ENCODE measurements around the gene TRABD2A. TPM values are rescaled to one million over a fixed set of nuclear protein-coding genes. Genes with fewer than 3 reads are reported as not detected.
"Not testable (repeated sequence)": the region's sequence is repeated elsewhere in the genome, so short reads cannot be mapped to it uniquely, and the experiment has no call there.

Gene TRABD2A
- 10 to 100 TPM; 71.9 to 73.2 TPM for total RNA-seq

GRCh38 chr2:84880645-84881521, at the start of gene TRABD2A:
TRABD2A (minus strand) TSS chr2:84881084; CDS start chr2:84881039, 45 bp downstream.
- Mint-ChIP-seq H3K27ac (peak within 1 kb of the TSS; percentile 88), H3K4me3 (peak within 1 kb of the TSS; percentile 92), H3K9me3 (ENCODE audit: insufficient read depth) (no peaks in the 10 kb centered on the region), H3K27me3 (ENCODE audit: low read depth) (no peaks in the 10 kb centered on the region), H3K36me3 (ENCODE audit: low read depth) (peaks cover 13% of the 10 kb centered on the region), H3K4me1 (ENCODE audit: low read depth) (peaks cover 69% of the 10 kb centered on the region)
- DNase-seq (peak; percentile 77), ATAC-seq (peak; percentile 48)
- CTCF ChIA-PET, result interaction anchor here (0.7 to 24.0 kb wide), 25 partner anchors 8 to 392 kb away, joined by 3 to 397 read pairs (median 9); partner anchors contain the start of gene TMSB10
- POLR2A ChIA-PET, result interaction anchor here (0.6 to 5.0 kb wide), 15 partner anchors 8 to 140 kb away, joined by 3 to 65 read pairs (median 4); partner anchors contain the start of gene TMSB10

GRCh38 chr2:84927275-84927627, 46.4 kb upstream of the TRABD2A start:
- H3K9me3 Mint-ChIP-seq (ENCODE audit: insufficient read depth), result no peaks in the 10 kb centered on the region
- H3K4me1 Mint-ChIP-seq (ENCODE audit: low read depth), result peaks cover 62% of the 10 kb centered on the region
- CTCF ChIA-PET, result interaction anchor here (2.2 to 10.4 kb wide), 6 partner anchors 15 to 76 kb away, joined by 25 to 397 read pairs (median 127); partner anchors contain the start of genes KCMF1, TMSB10 and TRABD2A
- peak overlapping the region; percentile 89 for H3K4me3 Mint-ChIP-seq
- ATAC-seq (no peak), DNase-seq (no peak)
- peaks cover 19% of the 10 kb centered on the region for H3K36me3 Mint-ChIP-seq (ENCODE audit: low read depth)
- H3K27me3 Mint-ChIP-seq (ENCODE audit: low read depth), result no peaks in the 10 kb centered on the region
- POLR2A ChIA-PET, result interaction anchor here (1.9 kb wide), 1 partner anchor 19 kb away, joined by 15 read pairs; no protein-coding TSS in a partner anchor
- H3K27ac Mint-ChIP-seq, result peak overlapping the region; percentile 88

GRCh38 chr2:84925724-84926376, 45.0 kb upstream of the TRABD2A start:
- peak; percentile 91 for ATAC-seq
- peak overlapping the region; percentile 88 for H3K27ac Mint-ChIP-seq

GRCh38 chr2:84925336-84925723, 44.4 kb upstream of the TRABD2A start:
- peaks cover 10% of the 10 kb centered on the region for H3K36me3 Mint-ChIP-seq (ENCODE audit: low read depth)
- ATAC-seq (peak; percentile 7), DNase-seq (no peak)
- peak overlapping the region; percentile 88 for H3K27ac Mint-ChIP-seq
- H3K4me3 Mint-ChIP-seq, result peak overlapping the region; percentile 89
- H3K9me3 Mint-ChIP-seq (ENCODE audit: insufficient read depth), result no peaks in the 10 kb centered on the region
- CTCF ChIA-PET, result interaction anchor here (0.6 to 10.4 kb wide), 69 partner anchors 8 to 610 kb away, joined by 3 to 397 read pairs (median 7); partner anchors contain the start of genes DNAH6, KCMF1, SUCLG1 and TMSB10
- H3K27me3 Mint-ChIP-seq (ENCODE audit: low read depth), result no peaks in the 10 kb centered on the region
- peaks cover 50% of the 10 kb centered on the region for H3K4me1 Mint-ChIP-seq (ENCODE audit: low read depth)
- POLR2A ChIA-PET, result interaction anchor here (0.6 to 3.1 kb wide), 20 partner anchors 14 to 428 kb away, joined by 3 to 61 read pairs (median 4); partner anchors contain the start of genes KCMF1, TMSB10 and TRABD2A

More at GRCh38 chr2:84925724-84926376, 45.0 kb upstream of the TRABD2A start:
- Mint-ChIP-seq H3K27me3 (ENCODE audit: low read depth) (no peaks in the 10 kb centered on the region), H3K4me3 (peak overlapping the region; percentile 89), H3K9me3 (ENCODE audit: insufficient read depth) (no peaks in the 10 kb centered on the region), H3K36me3 (ENCODE audit: low read depth) (peaks cover 10% of the 10 kb centered on the region), H3K4me1 (ENCODE audit: low read depth) (peaks cover 49% of the 10 kb centered on the region)
- peak; percentile 99 for DNase-seq
- CTCF ChIA-PET, result interaction anchor here (0.5 to 10.4 kb wide), 82 partner anchors 9 to 611 kb away, joined by 3 to 397 read pairs (median 6); partner anchors contain the start of genes DNAH6, KCMF1, SUCLG1 and TMSB10
- POLR2A ChIA-PET, result interaction anchor here (0.6 to 3.1 kb wide), 22 partner anchors 13 to 428 kb away, joined by 3 to 61 read pairs (median 4); partner anchors contain the start of genes KCMF1, TMSB10 and TRABD2A

GRCh38 chr2:84924173-84925106, 43.6 kb upstream of the TRABD2A start:
- ChIA-PET CTCF (interaction anchor here (0.9 to 10.4 kb wide), 34 partner anchors 7 to 609 kb away, joined by 3 to 397 read pairs (median 15); partner anchors contain the start of genes DNAH6, KCMF1, SUCLG1 and TMSB10), POLR2A (interaction anchor here (1.0 to 3.1 kb wide), 7 partner anchors 14 to 183 kb away, joined by 4 to 61 read pairs (median 11); partner anchors contain the start of genes KCMF1, TMSB10 and TRABD2A)
- H3K27me3 Mint-ChIP-seq (ENCODE audit: low read depth), result no peaks in the 10 kb centered on the region
- peaks cover 8% of the 10 kb centered on the region for H3K36me3 Mint-ChIP-seq (ENCODE audit: low read depth)
- H3K4me3 Mint-ChIP-seq, result peak overlapping the region; percentile 89
- H3K4me1 Mint-ChIP-seq (ENCODE audit: low read depth), result peaks cover 56% of the 10 kb centered on the region
- peak; percentile 78 for DNase-seq
- peak overlapping the region; percentile 88 for H3K27ac Mint-ChIP-seq
- ATAC-seq, result peak; percentile 10
- H3K9me3 Mint-ChIP-seq (ENCODE audit: insufficient read depth), result no peaks in the 10 kb centered on the region

- Mint-ChIP-seq H3K4me3 (no peak overlapping the region), H3K9me3 (ENCODE audit: insufficient read depth) (no peaks in the 10 kb centered on the region), H3K36me3 (ENCODE audit: low read depth) (peaks cover 8% of the 10 kb centered on the region), H3K27ac (no peak overlapping the region), H3K4me1 (ENCODE audit: low read depth) (peaks cover 70% of the 10 kb centered on the region), H3K27me3 (ENCODE audit: low read depth) (no peaks in the 10 kb centered on the region)
- ChIA-PET CTCF (interaction anchor here (1.0 to 10.4 kb wide), 5 partner anchors 19 to 74 kb away, joined by 3 to 397 read pairs (median 222); partner anchors contain the start of genes TMSB10 and TRABD2A), POLR2A (interaction anchor here (0.7 to 2.3 kb wide), 2 partner anchors 16 to 51 kb away, joined by 3 to 8 read pairs; no protein-coding TSS in a partner anchor)
- DNase-seq (no peak), ATAC-seq (no peak)
These were observed 42.1 kb upstream of the TRABD2A start for GRCh38 chr2:84923009-84923408.

- Mint-ChIP-seq H3K4me1 (ENCODE audit: low read depth) (peaks cover 50% of the 10 kb centered on the region), H3K9me3 (ENCODE audit: insufficient read depth) (no peaks in the 10 kb centered on the region), H3K27ac (peak overlapping the region; percentile 65), H3K27me3 (ENCODE audit: low read depth) (no peaks in the 10 kb centered on the region), H3K36me3 (ENCODE audit: low read depth) (peaks cover 4% of the 10 kb centered on the region), H3K4me3 (peak overlapping the region; percentile 4)
- ChIA-PET POLR2A (interaction anchor here (0.7 to 3.0 kb wide), 6 partner anchors 13 to 39 kb away, joined by 3 to 48 read pairs (median 3); partner anchors contain the start of gene TRABD2A), CTCF (interaction anchor here (0.7 to 10.4 kb wide), 12 partner anchors 10 to 380 kb away, joined by 3 to 397 read pairs (median 3); partner anchors contain the start of genes TMSB10 and TRABD2A)
- DNase-seq (no peak), ATAC-seq (peak; percentile 43)
These were observed 39.1 kb upstream of the TRABD2A start for GRCh38 chr2:84919885-84920580.

- Mint-ChIP-seq H3K4me3 (no peak overlapping the region), H3K9me3 (ENCODE audit: insufficient read depth) (no peaks in the 10 kb centered on the region), H3K27ac (no peak overlapping the region), H3K36me3 (ENCODE audit: low read depth) (no peaks in the 10 kb centered on the region), H3K27me3 (ENCODE audit: low read depth) (no peaks in the 10 kb centered on the region), H3K4me1 (ENCODE audit: low read depth) (peaks cover 40% of the 10 kb centered on the region)
- CTCF ChIA-PET, result interaction anchor here (0.8 to 10.4 kb wide), 4 partner anchors 12 to 39 kb away, joined by 3 to 397 read pairs (median 12); partner anchors contain the start of genes TMSB10 and TRABD2A
- ATAC-seq (no peak), DNase-seq (no peak)
- POLR2A ChIA-PET, result interaction anchor here (3.0 kb wide), 1 partner anchor 11 kb away, joined by 48 read pairs; no protein-coding TSS in a partner anchor
These were observed 37.5 kb upstream of the TRABD2A start for GRCh38 chr2:84918430-84918829.

- H3K27ac Mint-ChIP-seq; H3K27me3 Mint-ChIP-seq (ENCODE audit: low read depth); H3K4me3 Mint-ChIP-seq; H3K9me3 Mint-ChIP-seq (ENCODE audit: insufficient read depth); H3K36me3 Mint-ChIP-seq (ENCODE audit: low read depth); ATAC-seq; DNase-seq: not testable (repeated sequence)
- H3K4me1 Mint-ChIP-seq (ENCODE audit: low read depth), result peaks cover 37% of the 10 kb centered on the region
- CTCF ChIA-PET, result interaction anchor here (0.8 to 10.4 kb wide), 5 partner anchors 8 to 38 kb away, joined by 3 to 397 read pairs (median 14); partner anchors contain the start of genes TMSB10 and TRABD2A
- POLR2A ChIA-PET, result interaction anchor here (0.8 to 1.3 kb wide), 3 partner anchors 11 to 19 kb away, joined by 3 to 6 read pairs (median 4); no protein-coding TSS in a partner anchor
These were observed 36.9 kb upstream of the TRABD2A start for GRCh38 chr2:84917821-84918220.
